ENCODE results near the gene PDX1. TPM values are rescaled to one million over a fixed set of nuclear protein-coding genes. Genes with fewer than 3 reads are reported as not detected.

PDX1 gene
- polyA plus RNA-seq, 3 donors from 2014 or later: not detected

DNA sequence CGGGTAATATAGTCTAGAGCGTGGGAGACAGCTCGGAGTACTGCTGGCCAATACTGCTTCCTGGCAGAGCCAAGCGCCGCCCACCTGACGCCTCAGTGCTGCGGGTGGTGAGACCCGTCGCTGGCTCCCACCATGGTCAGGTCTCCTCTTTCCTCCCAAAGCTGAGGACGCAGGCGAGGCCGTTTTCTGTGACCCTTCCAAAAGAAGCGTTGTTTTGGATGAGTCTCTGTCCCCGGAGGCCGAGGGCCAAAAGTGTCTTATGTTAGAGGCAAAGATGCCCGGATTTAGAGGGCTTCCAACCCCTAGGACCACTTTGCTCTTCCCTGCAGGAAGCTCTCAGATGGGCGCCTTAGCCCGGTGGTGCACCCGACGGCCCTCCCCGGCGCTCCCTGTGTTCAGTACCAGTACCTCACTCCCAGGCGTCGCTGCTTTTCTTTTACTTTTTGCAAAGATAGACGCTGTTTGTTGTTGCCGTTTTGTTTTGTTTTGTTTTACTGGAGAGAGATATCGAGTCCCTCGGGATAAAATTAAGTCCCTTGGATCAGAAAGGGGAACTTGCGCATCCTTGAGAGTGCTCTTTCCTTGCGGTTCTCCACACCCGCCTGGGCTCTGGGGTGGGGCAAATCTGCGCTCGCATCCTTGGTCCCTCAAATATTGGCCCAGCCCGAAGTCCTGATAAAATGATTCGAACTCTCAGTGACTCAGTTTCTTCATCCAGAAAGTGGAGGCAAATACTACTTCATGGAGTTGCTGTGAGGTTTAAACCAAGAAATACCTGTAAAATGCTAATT, 7.0 kb downstream of the PDX1 start:
- H3K27ac Mint-ChIP-seq: no peak overlapping the region
- H3K4me3 Mint-ChIP-seq: peak overlapping the region in 1 of 5 donors; percentile 27
- H3K9me3 Mint-ChIP-seq: peaks cover 0 to 2% (median 0%) of the 10 kb centered on the region in 6 donors
- H3K27me3 Mint-ChIP-seq (ENCODE audit: low read depth in 3 of 3): peaks cover 24 to 64% (median 51%) of the 10 kb centered on the region in 3 donors
- no peak for DNase-seq
- H3K36me3 Mint-ChIP-seq: peaks cover 0 to 3% (median 0%) of the 10 kb centered on the region in 3 donors
- peaks cover 4 to 8% of the 10 kb centered on the region in 2 donors for H3K4me1 Mint-ChIP-seq

DNA sequence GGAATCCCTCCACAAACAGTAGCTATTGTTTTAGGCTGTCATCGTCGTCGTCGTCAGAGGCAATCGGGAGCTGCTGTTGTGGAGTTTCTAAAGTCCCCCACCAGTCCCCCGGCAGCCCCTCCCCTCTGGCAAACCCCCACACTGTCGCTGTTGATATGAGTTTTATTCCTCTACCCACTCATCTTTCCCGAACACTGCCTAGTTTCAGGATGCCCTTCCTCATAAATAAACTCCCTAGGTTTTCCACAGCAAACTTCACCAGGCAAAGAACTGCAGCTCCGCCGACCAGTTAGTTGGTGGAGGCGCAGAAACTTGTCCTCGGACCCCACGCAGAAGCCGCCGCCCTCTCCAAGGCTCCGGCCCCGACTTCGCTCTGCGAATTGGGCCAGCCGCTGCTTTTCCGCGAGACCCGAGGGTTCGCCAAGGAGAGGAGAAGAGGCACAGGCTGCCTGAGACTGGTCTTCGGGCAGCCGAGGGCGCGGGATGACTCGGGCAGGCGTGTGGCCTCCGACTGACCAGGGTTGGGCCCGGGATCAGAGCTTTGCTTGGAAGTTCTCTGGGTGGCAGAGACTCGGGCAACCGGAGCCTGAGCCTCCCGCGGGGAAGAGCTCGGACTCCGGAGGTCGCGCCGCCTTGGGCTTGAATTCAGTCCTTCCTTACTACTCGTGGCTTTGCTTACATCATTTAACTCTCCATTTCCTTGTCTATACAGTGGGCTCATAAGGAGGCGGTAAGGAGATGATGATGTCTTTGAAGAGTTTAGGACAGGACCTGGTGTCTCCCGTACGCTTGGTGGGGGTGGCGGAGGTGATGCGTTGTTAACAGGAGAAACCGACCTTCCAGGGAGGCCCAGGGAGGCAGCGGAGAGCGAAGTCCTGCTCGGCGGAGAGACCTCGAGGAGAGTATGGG, 7.9 kb downstream of the PDX1 start:
- Mint-ChIP-seq H3K4me3 (no peak overlapping the region), H3K4me1 (peaks cover 4 to 8% of the 10 kb centered on the region in 2 donors)

DNA sequence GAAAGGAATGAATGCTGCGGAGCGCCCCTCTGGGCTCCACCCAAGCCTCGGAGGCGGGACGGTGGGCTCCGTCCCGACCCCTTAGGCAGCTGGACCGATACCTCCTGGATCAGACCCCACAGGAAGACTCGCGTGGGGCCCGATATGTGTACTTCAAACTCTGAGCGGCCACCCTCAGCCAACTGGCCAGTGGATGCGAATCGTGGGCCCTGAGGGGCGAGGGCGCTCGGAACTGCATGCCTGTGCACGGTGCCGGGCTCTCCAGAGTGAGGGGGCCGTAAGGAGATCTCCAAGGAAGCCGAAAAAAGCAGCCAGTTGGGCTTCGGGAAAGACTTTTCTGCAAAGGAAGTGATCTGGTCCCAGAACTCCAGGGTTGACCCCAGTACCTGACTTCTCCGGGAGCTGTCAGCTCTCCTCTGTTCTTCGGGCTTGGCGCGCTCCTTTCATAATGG, 8.6 kb downstream of the PDX1 start:
- no peak overlapping the region for H3K27ac Mint-ChIP-seq
- peaks cover 19 to 55% (median 44%) of the 10 kb centered on the region in 3 donors for H3K27me3 Mint-ChIP-seq (ENCODE audit: low read depth in 3 of 3)
- no peak for DNase-seq
- peaks cover 0 to 2% (median 0%) of the 10 kb centered on the region in 6 donors for H3K9me3 Mint-ChIP-seq
- H3K36me3 Mint-ChIP-seq: peaks cover 0 to 3% (median 0%) of the 10 kb centered on the region in 3 donors
- H3K4me1 Mint-ChIP-seq: peaks cover 4 to 8% of the 10 kb centered on the region in 2 donors
- H3K4me3 Mint-ChIP-seq: no peak overlapping the region

More for the DNA sequence above, 7.9 kb downstream of the PDX1 start:
- Mint-ChIP-seq H3K27me3 (ENCODE audit: low read depth in 3 of 3) (peaks cover 22 to 61% (median 51%) of the 10 kb centered on the region in 3 donors), H3K9me3 (peaks cover 0 to 2% (median 0%) of the 10 kb centered on the region in 6 donors), H3K27ac (no peak overlapping the region), H3K36me3 (peaks cover 0 to 3% (median 0%) of the 10 kb centered on the region in 3 donors)
- no peak for DNase-seq

DNA sequence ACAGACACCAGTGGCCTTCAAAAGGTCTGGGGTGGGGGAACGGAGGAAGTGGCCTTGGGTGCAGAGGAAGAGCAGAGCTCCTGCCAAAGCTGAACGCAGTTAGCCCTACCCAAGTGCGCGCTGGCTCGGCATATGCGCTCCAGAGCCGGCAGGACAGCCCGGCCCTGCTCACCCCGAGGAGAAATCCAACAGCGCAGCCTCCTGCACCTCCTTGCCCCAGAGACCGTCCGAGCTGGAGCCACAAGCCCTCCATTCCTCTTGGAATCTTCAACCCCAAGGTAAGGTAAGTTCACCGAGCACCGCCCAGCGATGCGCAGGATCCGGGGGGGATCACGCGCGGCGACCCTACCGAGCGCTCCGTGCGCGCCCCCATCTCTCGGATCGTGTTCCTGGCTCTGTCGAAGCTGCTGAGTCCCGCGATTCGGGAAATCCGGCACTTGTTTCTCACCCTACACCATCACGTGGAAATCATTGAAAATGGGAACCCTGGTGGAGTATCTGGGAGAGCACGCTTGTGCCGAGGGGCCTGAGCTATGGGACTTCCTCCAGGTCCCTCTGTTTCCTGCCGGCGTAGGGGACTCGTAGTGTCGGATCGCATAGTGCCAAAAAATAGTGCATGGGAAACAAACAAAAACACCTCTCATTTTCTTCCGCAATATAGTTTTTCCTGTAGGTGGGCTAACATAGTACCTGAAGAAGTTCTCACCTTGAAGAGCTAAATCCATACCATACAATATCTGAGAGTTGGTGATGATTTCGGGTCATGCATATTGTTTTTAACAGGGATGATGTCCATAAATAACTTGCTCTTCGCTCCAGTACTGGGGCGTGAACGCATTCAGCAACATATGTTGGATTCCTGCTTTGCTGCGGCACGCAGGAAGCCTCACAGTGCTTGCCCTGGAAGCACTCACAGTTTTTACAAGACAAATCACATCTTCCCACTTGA, 9.3 kb downstream of the PDX1 start:
- H3K4me3 Mint-ChIP-seq: no peak overlapping the region
- H3K9me3 Mint-ChIP-seq: peaks cover 0 to 2% (median 0%) of the 10 kb centered on the region in 6 donors
- no peak overlapping the region for H3K27ac Mint-ChIP-seq

DNA sequence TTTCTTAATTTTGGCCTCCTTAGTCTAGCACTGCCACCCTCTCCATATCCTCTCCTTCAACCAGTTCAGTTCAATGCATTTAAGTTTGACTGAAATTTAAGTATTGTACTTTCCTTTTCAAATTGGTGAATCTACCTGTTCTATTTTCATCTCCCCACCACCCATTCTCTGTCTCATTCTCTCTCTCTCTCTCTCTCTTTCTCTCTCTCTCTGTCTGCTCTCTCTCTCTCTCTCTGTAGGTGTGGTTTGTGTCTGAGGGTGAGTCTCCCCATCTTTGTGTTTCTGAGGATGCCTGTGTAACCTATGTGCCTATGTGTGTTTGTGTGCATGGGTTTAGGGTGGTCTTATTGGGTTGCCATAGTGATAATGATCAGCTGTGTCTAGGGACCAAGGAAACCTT, 10.1 kb downstream of the PDX1 start:
- peak overlapping the region in 1 of 5 donors; percentile 24 for H3K4me3 Mint-ChIP-seq
- no peak for DNase-seq
- peaks cover 4 to 8% of the 10 kb centered on the region in 2 donors for H3K4me1 Mint-ChIP-seq
- peaks cover 15 to 50% (median 42%) of the 10 kb centered on the region in 3 donors for H3K27me3 Mint-ChIP-seq (ENCODE audit: low read depth in 3 of 3)
- H3K36me3 Mint-ChIP-seq: peaks cover 0 to 3% (median 0%) of the 10 kb centered on the region in 3 donors
- no peak overlapping the region for H3K27ac Mint-ChIP-seq
- peaks cover 0 to 2% (median 0%) of the 10 kb centered on the region in 6 donors for H3K9me3 Mint-ChIP-seq

More for the DNA sequence above, 9.3 kb downstream of the PDX1 start:
- Mint-ChIP-seq H3K4me1 (peaks cover 4 to 8% of the 10 kb centered on the region in 2 donors), H3K27me3 (ENCODE audit: low read depth in 3 of 3) (peaks cover 15 to 50% (median 42%) of the 10 kb centered on the region in 3 donors), H3K36me3 (peaks cover 0 to 3% (median 0%) of the 10 kb centered on the region in 3 donors)
- no peak for DNase-seq

DNA sequence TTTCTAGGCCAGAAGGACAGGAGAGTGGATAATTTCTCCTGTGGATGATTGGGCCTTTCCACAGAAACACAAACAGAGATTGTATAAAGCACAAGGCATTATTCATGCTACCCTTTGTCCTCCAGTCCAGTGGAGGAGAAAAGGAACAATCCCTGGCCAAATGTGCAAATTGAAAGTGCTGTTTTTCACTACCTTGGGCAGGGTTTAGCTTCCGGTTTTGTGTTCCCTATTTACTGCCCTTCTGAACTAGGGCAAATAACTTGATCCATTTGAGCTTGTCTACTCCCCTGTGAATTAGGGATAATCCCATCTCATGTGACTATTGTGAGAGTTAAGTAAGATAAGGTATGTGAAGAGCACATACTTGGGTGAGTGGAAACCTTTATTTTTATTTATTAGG, 13.3 kb downstream of the PDX1 start:
- Mint-ChIP-seq H3K4me1 (no peaks in the 10 kb centered on the region), H3K27me3 (ENCODE audit: low read depth in 3 of 3) (peaks cover 15 to 30% (median 23%) of the 10 kb centered on the region in 3 donors), H3K4me3 (no peak overlapping the region), H3K27ac (no peak overlapping the region), H3K36me3 (peaks cover 0 to under 1% (median 0%) of the 10 kb centered on the region in 3 donors), H3K9me3 (no peaks in the 10 kb centered on the region)
- no peak for DNase-seq

DNA sequence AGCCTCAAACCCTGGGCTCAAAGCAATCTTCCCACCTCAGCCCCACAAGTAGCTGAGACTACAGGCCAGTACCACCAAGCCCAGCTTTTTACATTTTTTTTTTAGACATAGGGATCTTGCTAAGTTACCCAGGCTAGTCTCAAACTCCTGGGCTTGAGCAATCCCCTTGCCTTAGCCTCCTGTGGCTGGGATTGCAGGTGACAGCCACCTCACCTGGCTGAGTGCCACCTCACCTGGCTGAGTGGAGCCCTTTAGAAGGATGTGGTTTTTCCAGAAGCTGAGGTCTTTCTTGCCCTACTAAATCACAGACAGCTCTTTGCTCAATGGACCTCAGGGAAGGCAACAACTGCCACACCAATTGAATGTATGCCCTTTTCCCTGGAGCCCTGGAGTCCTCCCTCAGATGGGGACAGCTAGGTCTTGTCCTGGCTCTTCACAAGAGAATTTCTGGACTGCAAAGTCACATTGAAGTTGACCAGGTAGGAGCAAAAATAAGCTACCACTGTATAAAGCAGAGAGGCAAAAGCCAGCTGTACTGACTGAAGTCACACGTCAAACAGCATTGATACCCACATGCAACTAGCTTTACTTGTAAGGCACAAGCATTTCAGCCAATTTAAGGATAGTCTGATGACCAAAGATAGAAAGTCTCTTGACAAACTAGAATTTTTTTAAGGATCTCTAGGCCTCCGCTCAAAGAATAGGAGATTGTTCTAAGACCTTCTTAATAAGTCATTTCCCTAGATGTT, 14.0 kb downstream of the PDX1 start:
- Mint-ChIP-seq H3K9me3 (no peaks in the 10 kb centered on the region), H3K4me1 (no peaks in the 10 kb centered on the region), H3K4me3 (no peak overlapping the region), H3K36me3 (no peaks in the 10 kb centered on the region), H3K27ac (no peak overlapping the region), H3K27me3 (ENCODE audit: low read depth in 3 of 3) (peaks cover 15 to 25% (median 22%) of the 10 kb centered on the region in 3 donors)
- DNase-seq: no peak

DNA sequence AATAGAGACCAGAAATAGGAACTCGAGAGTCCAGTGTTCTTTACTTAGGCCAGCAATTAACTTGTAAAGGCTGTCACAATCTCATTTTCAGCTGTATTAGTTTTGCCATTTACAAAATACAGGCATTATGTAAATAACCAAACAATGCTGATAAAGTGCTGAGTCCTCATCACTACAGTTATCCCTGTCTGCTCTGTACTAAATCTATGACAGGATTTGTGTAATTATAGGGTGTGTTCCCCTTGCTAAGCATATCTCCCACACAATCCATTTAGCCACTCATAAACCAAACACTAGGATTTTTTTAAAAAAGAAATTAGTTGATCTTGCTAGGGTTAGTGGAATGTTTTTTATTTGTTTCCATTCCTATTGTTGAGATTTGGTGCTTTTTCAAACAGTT, 23.2 kb downstream of the PDX1 start:
- H3K9me3 Mint-ChIP-seq: peaks cover 0 to 12% (median 1%) of the 10 kb centered on the region in 6 donors
- H3K27ac Mint-ChIP-seq: no peak overlapping the region
- peaks cover 2 to 7% (median 3%) of the 10 kb centered on the region in 3 donors for H3K27me3 Mint-ChIP-seq (ENCODE audit: low read depth in 3 of 3)
- no peaks in the 10 kb centered on the region for H3K4me1 Mint-ChIP-seq
- H3K36me3 Mint-ChIP-seq: no peaks in the 10 kb centered on the region
- no peak overlapping the region for H3K4me3 Mint-ChIP-seq
- DNase-seq: no peak

DNA sequence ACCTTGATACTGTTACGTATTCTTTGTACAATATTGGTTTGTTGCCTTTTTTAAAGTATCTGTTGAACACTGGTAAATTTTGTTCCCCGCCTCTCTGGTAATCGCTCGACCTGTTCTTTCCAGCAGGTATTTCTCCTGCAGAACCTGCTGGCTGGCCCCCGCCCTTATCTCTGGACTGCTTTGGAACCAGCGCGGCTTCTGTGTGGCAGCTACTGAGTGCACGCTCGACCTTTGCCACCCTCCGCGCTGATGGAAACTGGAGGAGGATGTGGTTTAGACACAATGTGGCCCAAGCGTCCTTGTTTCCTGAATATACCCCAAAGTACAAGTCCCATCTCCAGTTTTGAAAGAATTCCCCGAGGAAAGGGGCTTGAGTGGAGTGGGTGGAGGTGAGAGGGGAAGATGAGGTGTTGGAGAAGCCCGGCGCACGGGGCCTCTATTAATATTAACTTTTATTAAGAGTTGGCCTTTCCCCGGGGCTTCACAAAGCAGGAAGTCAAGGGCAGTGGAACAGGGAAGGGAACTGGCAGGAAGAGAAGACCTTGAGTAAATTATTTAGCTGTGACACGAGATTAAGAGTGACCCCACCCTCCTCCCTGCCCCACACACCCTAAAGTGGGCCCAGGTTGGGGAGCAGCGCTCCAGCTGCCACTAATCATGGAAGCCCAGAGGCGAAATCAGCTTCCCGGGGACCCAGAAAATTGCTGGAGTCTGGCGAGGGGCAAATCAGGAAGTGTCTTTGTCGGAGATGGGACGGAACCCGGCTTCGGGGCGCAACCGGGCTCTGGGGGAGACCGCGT, 33.3 kb downstream of the PDX1 start:
- Mint-ChIP-seq H3K27me3 (ENCODE audit: low read depth in 3 of 3) (peaks cover 18 to 32% (median 21%) of the 10 kb centered on the region in 3 donors), H3K36me3 (no peaks in the 10 kb centered on the region), H3K4me3 (peak overlapping the region; percentile 52 to 75 (median 70)), H3K4me1 (peaks cover 6 to 12% of the 10 kb centered on the region in 2 donors), H3K9me3 (peaks cover 0 to 6% (median 0%) of the 10 kb centered on the region in 6 donors), H3K27ac (no peak overlapping the region)
- DNase-seq: no peak

DNA sequence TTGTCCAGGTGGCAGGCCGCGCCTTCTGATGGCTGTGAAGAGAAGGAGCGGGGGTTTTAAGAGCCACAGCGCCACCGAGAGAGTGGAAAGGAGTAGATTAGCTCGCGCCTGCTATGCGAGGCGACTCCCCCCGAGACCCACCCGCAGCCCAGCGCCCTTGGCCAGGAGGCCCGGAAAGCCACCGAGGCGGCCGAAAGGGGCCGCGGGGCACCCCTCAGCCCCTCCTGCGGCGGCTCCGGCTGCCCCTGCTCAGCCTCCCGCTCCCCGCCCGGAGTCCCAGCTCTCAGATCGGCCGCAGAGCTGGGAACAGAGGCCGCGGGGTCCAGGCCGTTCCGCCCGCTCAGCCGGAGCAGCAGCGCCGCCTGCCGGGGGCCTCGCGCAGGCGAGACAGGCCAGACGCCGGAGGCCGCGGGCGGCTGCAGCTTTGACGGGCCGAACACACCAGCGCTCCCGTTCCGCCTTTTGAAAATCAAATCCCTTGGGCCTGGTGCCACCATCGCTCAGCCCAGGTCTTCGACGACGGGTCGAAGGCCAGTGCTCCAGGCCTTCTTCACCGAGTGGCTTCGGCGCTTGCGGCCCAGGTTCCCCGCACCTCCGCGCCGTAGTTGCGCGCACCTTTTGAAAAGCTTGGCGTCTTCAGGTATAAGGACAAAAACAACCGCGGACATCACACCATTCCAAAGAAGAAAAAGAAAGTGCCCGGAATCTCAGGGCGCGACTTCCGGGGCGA, 34.0 kb downstream of the PDX1 start:
- peak overlapping the region; percentile 61 to 79 (median 77) for H3K4me3 Mint-ChIP-seq
- no peak overlapping the region for H3K27ac Mint-ChIP-seq
- peaks cover 18 to 35% (median 22%) of the 10 kb centered on the region in 3 donors for H3K27me3 Mint-ChIP-seq (ENCODE audit: low read depth in 3 of 3)
- no peaks in the 10 kb centered on the region for H3K36me3 Mint-ChIP-seq
- H3K9me3 Mint-ChIP-seq: peaks cover 0 to 6% (median 0%) of the 10 kb centered on the region in 6 donors
- peaks cover 6 to 12% of the 10 kb centered on the region in 2 donors for H3K4me1 Mint-ChIP-seq
- peak; percentile 41 to 54 (median 49) for DNase-seq

DNA sequence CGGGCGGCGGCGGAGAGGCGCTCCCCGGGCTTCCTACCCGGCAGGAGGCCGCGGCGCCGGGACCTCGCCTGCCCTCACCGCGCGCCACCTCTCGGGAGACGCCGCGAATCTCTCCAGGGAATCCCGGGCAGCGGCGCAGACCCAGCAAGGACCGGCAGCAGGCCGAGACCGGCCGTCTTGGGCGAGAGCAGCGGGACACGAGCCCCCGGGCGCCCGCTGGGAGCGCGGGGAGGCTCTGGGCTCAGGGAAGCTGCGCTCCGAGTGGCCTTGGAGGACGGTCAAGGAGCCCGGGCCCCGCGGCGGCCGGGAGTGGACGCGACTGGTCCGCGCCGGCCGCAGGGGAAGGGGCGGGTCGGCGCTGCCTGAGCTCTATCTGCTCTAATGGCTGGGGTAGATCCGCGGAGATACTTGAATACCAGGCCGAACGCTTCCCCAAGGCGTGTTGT, 34.6 kb downstream of the PDX1 start:
- peak overlapping the region; percentile 33 to 79 (median 77) for H3K4me3 Mint-ChIP-seq
- H3K4me1 Mint-ChIP-seq: peaks cover 6 to 12% of the 10 kb centered on the region in 2 donors
- no peaks in the 10 kb centered on the region for H3K36me3 Mint-ChIP-seq
- H3K9me3 Mint-ChIP-seq: peaks cover 0 to 6% (median 0%) of the 10 kb centered on the region in 6 donors
- H3K27me3 Mint-ChIP-seq (ENCODE audit: low read depth in 3 of 3): peaks cover 21 to 40% (median 25%) of the 10 kb centered on the region in 3 donors
- no peak for DNase-seq
- H3K27ac Mint-ChIP-seq: no peak overlapping the region

Data from immature natural killer cell (primary cell).